ENCODE measurements around the gene TSPAN8.

Gene TSPAN8

DNA sequence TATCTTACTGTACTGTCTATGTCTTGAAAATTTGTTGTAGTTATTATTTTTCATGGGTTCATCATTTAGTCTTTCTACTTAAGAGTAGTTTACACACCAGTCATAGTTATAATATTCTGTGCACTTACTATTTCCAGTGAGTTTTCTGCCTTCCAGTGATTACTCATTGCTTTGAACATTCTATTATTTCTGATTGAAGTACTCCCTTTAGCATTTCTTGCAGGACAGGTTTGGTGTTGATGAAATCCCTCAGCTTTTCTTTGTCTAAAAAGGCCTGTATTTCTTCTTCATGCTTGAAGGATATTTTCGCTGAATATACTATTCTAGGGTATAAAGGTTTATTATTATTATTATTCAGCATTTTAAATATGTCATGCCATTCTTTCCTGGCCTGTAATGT, 66.8 kb downstream of the TSPAN8 start (continued):
- TF ChIP-seq, protein P1, sequence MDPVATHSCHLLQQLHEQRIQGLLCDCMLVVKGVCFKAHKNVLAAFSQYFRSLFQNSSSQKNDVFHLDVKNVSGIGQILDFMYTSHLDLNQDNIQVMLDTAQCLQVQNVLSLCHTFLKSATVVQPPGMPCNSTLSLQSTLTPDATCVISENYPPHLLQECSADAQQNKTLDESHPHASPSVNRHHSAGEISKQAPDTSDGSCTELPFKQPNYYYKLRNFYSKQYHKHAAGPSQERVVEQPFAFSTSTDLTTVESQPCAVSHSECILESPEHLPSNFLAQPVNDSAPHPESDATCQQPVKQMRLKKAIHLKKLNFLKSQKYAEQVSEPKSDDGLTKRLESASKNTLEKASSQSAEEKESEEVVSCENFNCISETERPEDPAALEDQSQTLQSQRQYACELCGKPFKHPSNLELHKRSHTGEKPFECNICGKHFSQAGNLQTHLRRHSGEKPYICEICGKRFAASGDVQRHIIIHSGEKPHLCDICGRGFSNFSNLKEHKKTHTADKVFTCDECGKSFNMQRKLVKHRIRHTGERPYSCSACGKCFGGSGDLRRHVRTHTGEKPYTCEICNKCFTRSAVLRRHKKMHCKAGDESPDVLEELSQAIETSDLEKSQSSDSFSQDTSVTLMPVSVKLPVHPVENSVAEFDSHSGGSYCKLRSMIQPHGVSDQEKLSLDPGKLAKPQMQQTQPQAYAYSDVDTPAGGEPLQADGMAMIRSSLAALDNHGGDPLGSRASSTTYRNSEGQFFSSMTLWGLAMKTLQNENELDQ (tag by site-specific recombination; IDR thresholded peaks at IDR 0.05; ENCODE audit: low read depth) = no peak

DNA sequence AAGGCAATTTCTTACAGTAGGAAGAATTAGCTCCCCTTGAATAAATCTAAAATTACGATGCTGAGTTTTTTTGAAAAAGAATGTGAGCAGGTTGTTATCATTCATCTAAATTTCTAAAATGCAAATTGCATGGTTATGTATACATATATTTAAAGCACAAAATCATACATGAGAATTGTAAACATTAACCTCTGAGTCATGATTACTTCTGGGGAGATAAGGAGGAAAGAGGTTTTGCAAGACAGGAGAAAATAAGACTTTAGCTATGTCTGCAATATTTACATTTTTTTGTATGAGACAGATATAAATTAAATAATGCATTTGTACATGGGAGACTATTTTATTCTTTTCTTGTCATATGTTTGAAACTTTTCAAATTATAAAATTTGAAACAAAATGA, 72.2 kb downstream of the TSPAN8 start:
- Histone ChIP-seq H3K27ac (ENCODE audit: extremely low read depth, low read depth, low read length) (no peak overlapping the region), H3K9me3 (ENCODE audit: control insufficient read depth, insufficient read depth, low read depth, low read length) (no peaks in the 10 kb centered on the region), H3K4me1 (ENCODE audit: control insufficient read depth, insufficient read depth, low read length) (no peaks in the 10 kb centered on the region; the same call in 1 of the 2 replicates), H3K4me3 (ENCODE audit: low read depth, low read length) (no peak overlapping the region), H3K36me3 (ENCODE audit: control insufficient read depth in 2 of 2, insufficient read depth in 1 of 2, low read length in 2 of 2) (no peaks in the 10 kb centered on the region)
- TF ChIP-seq, protein P2, sequence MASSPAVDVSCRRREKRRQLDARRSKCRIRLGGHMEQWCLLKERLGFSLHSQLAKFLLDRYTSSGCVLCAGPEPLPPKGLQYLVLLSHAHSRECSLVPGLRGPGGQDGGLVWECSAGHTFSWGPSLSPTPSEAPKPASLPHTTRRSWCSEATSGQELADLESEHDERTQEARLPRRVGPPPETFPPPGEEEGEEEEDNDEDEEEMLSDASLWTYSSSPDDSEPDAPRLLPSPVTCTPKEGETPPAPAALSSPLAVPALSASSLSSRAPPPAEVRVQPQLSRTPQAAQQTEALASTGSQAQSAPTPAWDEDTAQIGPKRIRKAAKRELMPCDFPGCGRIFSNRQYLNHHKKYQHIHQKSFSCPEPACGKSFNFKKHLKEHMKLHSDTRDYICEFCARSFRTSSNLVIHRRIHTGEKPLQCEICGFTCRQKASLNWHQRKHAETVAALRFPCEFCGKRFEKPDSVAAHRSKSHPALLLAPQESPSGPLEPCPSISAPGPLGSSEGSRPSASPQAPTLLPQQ (tag by site-specific recombination; IDR thresholded peaks at IDR 0.05) = no peak
- TF ChIP-seq ZNF350 (tag by site-specific recombination; IDR thresholded peaks at IDR 0.05) = no peak
- no peak for TF ChIP-seq TRIM28 (IDR thresholded peaks at IDR 0.05; ENCODE audit: borderline replicate concordance, low read length)
- TF ChIP-seq ZNF404 (tag by site-specific recombination; IDR thresholded peaks at IDR 0.05) = no peak
- TF ChIP-seq, protein P3, sequence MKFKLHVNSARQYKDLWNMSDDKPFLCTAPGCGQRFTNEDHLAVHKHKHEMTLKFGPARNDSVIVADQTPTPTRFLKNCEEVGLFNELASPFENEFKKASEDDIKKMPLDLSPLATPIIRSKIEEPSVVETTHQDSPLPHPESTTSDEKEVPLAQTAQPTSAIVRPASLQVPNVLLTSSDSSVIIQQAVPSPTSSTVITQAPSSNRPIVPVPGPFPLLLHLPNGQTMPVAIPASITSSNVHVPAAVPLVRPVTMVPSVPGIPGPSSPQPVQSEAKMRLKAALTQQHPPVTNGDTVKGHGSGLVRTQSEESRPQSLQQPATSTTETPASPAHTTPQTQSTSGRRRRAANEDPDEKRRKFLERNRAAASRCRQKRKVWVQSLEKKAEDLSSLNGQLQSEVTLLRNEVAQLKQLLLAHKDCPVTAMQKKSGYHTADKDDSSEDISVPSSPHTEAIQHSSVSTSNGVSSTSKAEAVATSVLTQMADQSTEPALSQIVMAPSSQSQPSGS (tag by site-specific recombination; IDR thresholded peaks at IDR 0.05; ENCODE audit: low read depth) = no peak
- TF ChIP-seq ZNF157 (tag by site-specific recombination; IDR thresholded peaks at IDR 0.05) = no peak
- no peak for TF ChIP-seq KLF9 (tag by site-specific recombination; IDR thresholded peaks at IDR 0.05; ENCODE audit: low read depth)
- no peak for TF ChIP-seq ZNF16 (tag by site-specific recombination; IDR thresholded peaks at IDR 0.05; ENCODE audit: low read depth)
- no peak for TF ChIP-seq ZNF184 (tag by site-specific recombination; IDR thresholded peaks at IDR 0.05)
- no peak for TF ChIP-seq SCRT1 (tag by site-specific recombination; IDR thresholded peaks at IDR 0.05; ENCODE audit: borderline replicate concordance)
- no peak for TF ChIP-seq ZFP37 (tag by site-specific recombination; IDR thresholded peaks at IDR 0.05)
- TF ChIP-seq YY1 (tag by site-specific recombination; IDR thresholded peaks at IDR 0.05) = no peak
- TF ChIP-seq, protein P4, sequence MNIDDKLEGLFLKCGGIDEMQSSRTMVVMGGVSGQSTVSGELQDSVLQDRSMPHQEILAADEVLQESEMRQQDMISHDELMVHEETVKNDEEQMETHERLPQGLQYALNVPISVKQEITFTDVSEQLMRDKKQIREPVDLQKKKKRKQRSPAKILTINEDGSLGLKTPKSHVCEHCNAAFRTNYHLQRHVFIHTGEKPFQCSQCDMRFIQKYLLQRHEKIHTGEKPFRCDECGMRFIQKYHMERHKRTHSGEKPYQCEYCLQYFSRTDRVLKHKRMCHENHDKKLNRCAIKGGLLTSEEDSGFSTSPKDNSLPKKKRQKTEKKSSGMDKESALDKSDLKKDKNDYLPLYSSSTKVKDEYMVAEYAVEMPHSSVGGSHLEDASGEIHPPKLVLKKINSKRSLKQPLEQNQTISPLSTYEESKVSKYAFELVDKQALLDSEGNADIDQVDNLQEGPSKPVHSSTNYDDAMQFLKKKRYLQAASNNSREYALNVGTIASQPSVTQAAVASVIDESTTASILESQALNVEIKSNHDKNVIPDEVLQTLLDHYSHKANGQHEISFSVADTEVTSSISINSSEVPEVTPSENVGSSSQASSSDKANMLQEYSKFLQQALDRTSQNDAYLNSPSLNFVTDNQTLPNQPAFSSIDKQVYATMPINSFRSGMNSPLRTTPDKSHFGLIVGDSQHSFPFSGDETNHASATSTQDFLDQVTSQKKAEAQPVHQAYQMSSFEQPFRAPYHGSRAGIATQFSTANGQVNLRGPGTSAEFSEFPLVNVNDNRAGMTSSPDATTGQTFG (tag by site-specific recombination; IDR thresholded peaks at IDR 0.05; ENCODE audit: borderline replicate concordance) = no peak
- no peak for TF ChIP-seq ZNF121 (tag by site-specific recombination; IDR thresholded peaks at IDR 0.05)
- TF ChIP-seq GFI1B (tag by site-specific recombination; IDR thresholded peaks at IDR 0.05) = no peak
- no peak for TF ChIP-seq WT1 (tag by site-specific recombination; IDR thresholded peaks at IDR 0.05)
- TF ChIP-seq MEIS1 (CRISPR knock-in tag; IDR thresholded peaks at IDR 0.05; ENCODE audit: borderline replicate concordance) = no peak
- no peak for TF ChIP-seq ZNF837 (tag by site-specific recombination; IDR thresholded peaks at IDR 0.05)
- TF ChIP-seq ZNF155 (tag by site-specific recombination; IDR thresholded peaks at IDR 0.05) = no peak
- CTCF ChIA-PET = interaction anchor here (0.6 kb wide), 3 partner anchors 204 to 1931 kb away, joined by 3 to 4 read pairs (median 3); no protein-coding TSS in a partner anchor
- POLR2A ChIA-PET = no interaction called here

Measured in HEK293 (cell line).